Ecto neural progenitor cell (in vitro differentiated cells): Measurements from ENCODE around the gene ERP27.

Experiments
- DNase-seq: peaks from one replicate; pipeline ENCODE4 v3.0.0-alpha.2; 2018; ENCODE audit warnings: low spot score

ERP27 gene

DNA sequence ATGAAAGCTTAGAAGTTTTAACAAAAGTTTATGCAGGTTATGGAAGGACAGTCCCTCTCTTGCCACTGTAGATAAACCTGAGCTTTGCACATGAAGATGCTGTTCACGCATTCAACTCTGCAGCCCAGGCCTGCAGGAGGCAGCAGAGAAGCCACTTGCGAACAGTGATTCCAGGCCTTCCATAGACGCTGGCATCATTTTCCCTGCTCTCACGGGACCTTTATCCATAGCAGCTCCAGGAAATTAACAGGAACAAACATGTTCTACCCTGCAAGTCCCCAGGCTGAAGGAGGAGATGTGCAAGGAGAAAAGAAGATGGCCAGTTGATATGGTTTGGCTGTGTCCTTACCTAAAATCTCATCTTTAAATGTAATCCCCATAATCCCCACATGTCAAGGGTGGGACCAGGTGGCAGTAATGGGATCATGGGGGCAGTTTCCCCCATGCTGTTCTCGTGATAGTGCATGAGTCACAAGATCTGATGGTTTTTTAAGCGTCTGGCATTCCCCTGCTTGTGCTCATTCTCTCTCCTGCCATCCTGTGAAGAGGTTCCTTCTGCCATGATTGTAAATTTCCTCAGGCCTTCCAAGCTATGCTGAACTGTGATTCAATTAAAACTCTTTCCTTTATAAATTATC is 2.0 kb downstream of the ERP27 start:
- DNase-seq = peak; percentile 63

DNA sequence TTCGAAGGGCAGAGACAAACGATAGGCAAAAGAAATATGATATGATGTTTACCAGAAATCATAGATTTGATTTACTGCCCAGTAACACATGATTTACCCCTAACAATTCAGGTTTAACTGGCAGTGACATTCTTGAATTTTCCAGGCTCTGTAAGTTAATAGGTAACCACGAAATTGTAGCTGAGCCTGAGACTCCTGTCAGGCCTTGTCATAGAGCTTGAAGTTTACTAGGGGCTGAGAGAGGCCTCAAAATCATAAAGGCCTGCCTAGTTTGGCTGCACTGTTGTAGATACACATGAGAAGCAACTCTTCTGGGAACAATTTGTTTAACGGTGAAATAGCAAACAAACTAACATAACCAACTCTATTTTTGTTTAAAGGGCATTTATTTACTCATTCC is 3.3 kb downstream of the ERP27 start:
- no peak for DNase-seq

DNA sequence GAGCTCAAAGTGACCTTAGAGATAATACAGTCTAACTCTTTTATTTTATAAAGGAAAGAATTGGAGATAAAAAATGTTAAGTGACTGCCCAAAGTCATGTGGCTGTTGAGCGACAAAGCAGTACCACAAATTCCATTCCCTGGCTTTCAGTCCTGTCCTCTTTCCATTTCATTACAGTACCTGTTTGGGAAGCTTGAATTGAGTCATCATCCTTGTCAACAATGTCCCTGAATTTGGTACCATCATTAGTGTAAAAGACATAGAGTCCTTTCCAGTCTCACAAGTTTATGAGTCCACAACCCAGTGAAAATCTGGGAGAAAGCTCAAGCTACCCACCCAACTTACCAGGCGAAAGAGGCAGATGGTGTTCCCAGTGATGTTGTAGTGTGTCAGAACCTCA is 3.8 kb downstream of the ERP27 start:
- no peak for DNase-seq

DNA sequence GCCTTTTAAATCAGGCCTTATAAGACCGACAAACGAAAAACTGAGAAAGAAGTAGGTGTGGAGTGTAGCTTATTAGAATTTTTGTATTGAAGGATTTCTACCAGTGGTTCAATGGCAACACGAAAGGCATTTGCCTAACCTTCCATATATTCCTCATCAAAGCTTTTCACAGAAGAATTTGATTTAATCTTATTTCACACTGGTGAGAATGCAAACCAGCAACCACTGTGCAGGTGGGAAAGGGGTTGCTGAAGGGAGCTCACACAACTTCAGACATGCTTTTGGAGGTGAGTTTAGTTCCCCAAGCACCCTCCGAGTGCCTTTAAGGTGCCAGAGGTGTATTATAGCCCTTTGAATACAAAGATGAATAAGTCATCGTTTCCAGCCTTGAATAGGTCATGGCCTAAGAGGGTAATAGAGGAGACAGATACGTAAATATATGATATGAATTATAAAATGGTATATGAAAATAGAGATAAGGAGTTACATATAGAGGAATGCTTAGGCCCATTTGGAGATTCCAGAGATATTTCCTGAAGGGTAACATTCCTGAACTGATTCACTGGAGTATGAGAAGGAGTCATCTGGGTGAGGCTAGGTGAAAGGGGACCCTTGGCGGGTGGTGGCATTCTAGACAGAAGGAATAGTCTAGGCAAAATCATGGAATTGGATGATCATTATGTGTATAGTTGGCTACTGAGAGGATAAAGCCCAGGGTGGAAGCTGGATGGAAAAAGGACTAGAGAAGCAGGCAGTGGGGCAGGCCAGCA is 6.4 kb downstream of the ERP27 start:
- DNase-seq = no peak

DNA sequence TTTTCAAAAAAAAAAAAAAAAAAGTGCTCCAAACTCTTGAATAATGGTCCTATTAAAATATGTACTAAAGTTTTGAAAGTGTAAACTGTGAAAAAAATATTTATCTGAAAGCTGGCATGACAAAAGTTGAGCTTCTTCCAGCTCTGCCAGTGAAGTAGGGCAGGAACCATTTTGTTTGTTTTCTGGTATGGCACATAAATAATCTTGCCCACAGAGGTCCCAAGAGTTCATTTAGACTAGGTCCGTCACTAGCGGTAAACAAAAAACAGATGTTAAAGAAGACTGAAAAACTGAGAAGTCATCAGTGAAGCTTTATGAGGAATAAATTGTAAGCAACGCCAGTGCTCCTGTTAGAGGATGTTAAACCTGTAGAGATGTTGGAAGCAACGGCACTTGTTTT is 7.0 kb downstream of the ERP27 start:
- DNase-seq = no peak

DNA sequence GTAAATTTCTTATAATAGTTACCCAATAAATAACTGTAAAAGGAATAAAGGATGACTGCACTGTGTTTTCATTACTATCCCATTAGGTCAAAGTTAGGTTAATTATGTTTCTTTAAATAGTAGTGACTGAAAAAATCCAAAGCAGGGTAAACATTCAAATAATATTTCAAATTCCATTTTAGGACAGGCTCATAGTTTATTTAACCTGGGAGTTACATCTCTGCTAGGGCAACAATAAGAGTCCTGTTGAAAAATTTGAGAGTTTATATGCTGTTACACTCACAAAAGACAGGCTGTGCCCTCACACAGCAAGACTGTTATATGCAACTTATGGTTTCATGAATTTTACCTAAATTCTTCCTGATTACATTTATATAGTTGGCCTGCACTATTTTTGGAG is 8.0 kb downstream of the ERP27 start:
- no peak for DNase-seq

DNA sequence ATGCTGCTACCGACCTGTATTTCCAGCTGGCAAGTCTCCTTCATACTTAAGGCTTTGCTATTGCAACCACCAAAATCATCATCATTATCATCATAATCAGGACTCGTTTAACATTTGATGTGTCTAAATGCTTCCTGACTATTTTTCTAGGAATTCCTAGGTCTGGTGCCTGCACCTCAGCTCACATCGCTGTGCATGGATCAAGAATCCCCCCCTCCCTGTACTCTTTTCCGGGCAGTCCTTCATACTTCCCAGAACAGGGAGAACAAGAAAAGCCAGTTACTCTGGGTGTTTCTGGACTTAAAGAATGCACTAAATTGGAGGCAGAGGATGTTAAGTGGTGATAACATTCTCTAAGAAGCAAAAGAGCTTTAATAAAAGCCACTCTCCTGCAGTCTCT is 9.4 kb downstream of the ERP27 start:
- no peak for DNase-seq

DNA sequence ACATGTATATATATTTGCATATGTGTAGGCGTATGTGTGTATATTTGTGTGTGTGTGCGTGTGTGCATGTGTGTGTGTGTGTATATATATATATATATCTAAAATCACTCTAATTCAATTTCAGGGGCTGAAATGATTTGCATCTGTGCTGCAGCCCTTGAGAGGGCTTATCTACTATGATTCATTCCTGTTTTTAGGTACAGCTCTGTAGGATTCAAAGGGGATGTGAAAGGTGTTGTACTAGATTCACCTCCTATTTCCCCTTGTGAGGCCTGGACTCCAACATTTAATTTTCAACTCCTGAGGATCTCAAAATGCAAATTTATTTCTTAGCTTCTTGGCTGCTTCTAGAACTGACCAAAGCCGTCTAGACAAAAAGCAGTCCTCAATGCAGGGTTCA is 11.1 kb downstream of the ERP27 start:
- no peak for DNase-seq

DNA sequence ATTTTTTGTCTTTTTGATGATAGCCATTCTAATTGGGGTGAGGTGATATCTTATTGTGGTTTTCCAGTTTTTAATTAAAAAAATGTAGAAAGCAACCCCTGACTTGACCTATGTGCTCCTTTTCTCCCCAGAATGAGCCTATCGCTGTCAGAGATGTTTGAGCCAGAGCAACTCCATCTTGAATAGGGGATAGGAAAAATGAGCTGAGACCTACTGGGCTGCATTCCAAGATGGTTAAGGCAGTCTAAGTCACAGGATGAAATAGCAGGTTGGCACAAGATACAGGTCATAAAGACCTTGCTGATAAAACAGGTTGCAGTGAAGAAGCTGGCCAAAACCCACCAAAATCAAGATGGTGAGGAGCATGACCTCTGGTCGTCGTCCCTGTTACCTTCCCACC is 13.8 kb downstream of the ERP27 start:
- DNase-seq = no peak

DNA sequence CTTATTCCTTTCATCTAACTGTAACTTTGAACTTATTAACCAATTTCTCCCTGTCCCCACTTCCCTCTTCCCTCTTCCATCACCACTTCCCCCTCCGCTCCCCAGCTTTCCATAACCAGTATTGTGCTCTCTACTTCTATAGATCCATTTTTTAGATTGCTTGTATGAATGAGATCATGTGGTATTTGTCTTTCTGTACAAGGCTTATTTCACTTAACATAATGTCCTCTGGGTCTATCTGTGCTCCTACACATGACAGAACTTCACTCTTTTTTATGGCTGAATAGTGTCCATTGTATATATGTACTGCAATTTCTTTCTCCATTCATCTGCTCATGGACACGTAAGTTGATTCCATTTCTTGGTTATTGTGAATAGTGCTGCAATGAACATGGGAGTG is 14.4 kb downstream of the ERP27 start:
- no peak for DNase-seq

DNA sequence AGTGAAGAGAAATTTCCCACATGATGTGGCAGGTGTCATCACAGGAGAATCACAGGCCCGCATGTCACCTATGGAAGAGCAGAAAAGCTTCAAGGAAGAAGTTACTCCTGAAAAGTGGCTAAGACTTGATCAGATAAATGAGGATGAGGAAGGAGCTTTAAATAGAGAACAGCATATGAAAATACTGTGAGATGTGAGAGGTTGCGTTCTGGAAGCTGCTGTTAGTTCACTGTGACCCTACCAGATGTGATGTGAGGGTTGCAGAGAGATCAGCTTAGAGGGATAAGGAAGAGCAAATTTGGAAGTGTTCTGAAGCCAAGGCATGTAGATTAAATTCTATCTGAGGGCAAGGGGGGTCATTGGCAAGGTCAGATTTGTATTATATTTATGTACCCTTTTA is 17.1 kb downstream of the ERP27 start:
- DNase-seq = no peak

DNA sequence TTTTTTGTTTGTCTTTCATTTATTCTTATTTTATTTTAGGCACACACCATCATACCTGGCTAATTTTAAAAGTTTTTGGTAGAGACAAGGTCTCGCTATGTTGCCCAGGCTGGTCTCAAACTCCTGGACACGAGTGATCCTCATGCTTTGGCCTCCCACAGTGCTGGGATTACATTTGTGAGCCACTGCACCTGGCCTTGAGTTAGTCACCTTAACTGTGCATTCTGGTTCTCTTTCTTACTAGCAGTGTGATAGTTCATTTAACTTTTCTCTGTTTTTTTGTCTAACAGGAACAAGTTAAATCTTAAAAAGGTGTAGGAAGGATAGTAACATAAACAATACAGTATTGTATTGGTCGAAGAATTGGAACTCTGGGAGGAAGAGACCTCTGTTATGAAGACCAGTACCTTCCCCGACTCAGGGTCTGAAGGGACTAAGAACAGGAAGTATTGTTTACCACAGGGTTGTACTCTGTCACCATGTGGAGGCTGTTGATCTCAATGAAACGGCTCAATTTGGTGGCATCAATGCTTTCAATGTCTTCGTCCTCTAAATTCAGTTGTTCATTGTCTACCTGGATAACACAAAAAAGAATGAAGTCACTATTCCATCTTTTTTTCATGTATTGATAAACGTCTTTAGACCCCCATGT is 17.7 kb downstream of the ERP27 start:
- DNase-seq = no peak

DNA sequence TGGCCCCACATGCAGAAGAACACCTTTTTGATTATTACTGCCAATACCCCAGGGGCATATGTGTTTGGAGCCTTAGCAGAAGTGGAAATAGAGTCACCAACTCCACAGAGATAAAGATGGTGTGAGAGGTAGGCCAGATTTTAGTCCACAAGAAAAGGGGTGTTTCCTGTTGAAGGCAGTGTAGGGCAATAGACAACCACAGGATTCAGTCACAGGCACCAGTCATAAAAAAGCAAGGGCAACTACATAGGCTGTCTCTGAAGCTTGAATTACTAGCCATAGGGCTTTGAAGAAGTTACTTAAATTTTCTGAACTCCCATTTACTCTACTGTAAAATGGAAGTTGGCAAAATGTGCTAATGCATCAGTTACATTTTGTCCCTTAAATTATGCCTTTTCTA is 18.9 kb downstream of the ERP27 start:
- DNase-seq = no peak

DNA sequence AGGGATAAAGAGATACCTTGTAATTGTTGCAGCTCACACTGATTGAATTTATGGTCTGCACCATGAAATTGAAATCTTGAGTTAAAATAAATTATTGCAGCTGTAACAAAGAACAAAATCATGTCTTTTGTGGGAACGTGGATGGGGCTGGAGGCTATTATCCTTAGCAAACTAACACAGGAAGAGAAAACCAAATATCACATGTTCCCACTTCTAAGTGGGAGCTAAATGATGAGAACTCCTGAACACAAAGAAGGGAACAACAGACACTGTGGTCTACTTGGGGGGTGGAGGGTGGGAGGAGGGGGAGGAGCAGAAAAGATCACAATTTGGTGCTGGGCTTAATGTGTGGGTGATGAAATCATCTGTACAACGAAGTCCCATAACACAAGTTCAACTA is 22.6 kb downstream of the ERP27 start:
- no peak for DNase-seq

DNA sequence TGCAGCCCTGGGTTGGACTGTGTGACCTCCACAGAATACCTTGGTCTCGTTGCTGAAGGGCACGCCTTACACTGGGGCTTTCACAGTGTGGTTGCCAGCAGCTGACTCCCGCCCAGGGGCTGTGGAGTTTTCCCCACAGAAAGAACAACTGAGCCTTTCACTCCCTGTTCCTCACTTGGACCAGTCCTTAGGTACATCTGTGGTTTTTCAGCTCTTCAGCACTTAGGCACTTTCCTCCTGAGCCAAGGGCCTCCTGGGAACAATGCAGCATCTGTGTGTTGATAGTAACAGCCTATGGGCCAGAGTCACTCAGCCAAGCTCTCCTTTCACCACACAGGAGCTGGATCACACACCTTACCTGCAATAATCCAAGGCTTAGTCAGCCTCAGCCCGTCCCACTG is 25.0 kb downstream of the ERP27 start:
- no peak for DNase-seq

DNA sequence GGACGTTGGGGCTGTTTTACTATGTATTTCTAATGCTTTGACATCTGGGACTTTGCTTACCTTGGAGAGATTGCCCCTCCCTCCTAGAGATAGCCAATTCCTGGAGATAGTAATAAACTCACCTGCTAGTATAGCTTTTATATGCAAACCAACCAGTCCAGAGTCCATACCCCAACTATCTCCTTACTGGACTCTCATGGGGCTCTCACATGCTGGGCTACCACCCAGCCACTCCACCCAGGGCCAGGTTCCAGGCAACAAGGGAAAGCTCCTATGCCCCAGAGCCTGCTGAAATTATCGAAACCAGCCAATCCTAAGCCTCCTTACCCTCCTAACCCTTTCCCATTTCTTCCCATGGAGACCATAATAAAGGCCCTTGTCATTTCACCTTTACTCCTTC is 27.2 kb downstream of the ERP27 start:
- DNase-seq = no peak

DNA sequence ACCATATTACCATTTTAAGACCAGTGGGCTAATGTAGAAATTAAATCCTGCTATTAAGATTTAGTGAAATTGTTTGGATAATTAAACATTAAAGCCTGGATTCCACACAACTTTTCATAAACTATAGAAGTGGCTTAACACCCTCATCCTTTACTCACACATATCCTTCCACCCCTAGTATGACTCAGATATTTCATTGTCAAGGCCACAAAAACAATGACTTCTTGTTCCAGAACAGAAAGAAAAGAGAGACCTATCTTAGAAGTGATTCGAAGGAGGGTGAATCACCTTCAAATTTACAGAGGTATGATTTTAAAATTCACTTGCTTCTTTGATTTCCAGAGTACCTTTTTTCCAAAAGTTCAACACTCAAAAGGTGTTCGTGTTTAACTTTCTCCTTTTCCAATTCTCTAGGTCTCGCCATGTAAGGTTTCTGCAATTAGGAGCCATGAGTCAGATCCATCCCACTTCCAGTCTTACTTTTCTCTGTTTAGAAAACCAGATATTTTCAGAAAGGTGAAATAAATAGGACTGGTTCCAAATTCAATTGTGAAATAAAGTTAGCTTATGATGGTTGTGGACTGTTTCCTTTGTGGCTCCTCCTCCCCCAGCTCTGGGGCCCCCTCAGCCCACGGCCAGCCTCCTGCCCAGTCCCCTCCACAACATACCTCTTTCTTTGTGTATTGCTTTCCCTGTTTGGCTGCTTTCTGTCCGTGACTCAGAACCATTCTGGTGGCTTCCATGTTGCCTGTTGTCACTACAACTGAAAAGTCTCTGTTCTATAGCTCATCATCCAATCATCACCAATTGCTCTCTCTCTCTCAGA is 28.0 kb downstream of the ERP27 start:
- no peak for DNase-seq

DNA sequence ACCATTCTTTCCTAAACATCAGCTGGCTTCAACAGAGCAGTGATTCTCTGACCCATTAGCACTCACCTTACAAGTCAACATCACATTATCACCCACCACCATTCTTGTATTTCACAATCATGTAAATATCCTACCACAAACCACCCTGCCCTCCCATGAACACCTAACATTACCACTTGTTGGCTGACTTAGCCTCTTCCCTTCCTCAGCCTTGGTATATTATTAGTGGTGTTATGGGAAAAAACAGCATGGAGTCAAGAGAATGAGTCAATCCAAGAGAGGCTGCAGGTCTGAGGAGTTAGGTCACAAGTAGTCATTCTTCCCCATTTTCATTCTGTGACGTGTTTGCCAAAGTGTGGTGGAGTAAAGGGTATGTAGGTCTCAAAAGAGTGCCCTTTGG is 30.4 kb downstream of the ERP27 start:
- no peak for DNase-seq

DNA sequence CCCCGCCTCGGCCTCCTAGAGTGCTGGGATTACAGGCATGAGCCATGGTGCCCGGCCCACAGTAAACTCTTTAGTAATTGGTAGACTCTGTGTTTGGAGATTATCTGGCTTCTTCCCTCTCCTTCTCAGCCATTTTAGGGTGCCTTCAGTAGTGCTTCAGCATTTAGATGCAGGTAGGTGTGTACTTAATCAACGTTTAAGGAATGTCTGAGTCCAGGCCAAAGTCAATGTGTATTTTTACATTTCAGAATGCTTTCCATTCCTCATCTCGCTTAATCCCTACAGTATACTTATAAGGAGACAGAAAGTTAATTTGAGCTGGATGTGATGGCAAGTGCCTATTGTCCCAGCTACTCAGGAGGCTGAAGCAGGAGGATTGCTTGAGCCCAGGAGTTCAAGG is 32.2 kb downstream of the ERP27 start:
- DNase-seq = no peak

DNA sequence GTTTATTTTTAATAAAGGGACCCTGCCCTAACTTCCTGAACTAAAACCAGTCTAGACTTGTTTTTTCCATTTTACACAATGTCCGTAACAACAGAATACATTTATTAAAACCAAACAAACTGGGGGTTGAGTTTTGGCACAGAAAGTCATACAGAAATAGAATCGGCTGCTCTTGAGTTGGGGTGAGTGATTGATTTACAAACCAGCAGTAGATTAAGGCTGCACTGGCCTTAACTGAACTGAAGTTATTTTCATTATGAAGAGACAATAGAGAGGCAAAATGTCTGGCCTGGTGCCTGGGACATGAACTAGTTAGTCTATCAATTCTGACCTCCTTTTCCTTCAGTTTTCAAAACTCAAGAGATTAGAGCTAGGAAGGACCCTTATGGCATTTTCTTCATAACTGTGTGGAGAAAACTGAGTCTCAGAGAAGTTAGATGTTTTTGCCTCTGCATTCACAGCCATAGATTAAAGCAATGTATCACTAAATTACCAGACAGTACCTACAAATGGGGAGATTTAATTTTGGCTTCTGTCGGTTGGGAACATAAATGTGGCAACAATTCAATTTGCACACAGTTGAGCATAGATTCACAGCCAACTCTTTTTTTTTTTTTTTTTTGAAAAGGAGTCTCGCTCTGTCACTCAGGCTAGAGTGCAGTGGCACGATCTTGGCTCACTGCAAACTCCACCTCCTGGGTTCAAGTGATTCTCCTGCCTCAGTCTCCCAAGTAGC is 32.9 kb downstream of the ERP27 start:
- no peak for DNase-seq

DNA sequence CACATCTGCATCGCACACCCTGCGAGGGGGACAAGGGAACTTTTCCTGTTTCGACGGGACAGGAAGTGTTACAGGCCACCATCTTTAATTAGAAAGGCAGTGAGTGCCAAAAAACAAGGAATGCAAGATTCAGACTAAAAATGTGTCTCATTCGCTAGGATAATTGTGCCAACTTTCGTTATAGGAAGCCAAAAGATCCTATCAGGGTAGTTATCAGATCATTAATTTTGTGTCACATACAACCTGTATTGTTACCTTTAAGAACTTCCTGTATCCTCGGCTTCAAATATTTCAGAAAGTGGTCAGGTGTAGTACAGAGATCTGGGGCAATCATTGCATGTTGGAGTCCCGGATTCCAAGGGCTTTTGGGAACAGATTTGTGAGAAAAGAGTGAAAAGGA is 33.5 kb downstream of the ERP27 start:
- DNase-seq = no peak
